Keratinocyte (primary cell): ENCODE measurements around the gene DDX47. TPM values are rescaled to one million over a fixed set of nuclear protein-coding genes. Genes with fewer than 3 reads are reported as not detected.

Experiments
- DNase-seq: peaks from one replicate; pipeline ENCODE4 v3.0.0-alpha.2; 2011; ENCODE audit warnings: low read depth, missing footprints, low spot score
- FAIRE-seq: peaks from 2 replicates; lab custom pipeline; 2011; peaks lifted over from hg19 to GRCh38; lab: Jason Lieb, UNC
- H2AFZ ChIP-seq: 2 replicates; pipeline ENCODE4 v1.6.0; 2012; ENCODE audit warnings: low read length, control low read depth, inconsistent platforms; ENCODE audit not compliant: control insufficient read depth
- H3K27ac ChIP-seq: 2 replicates; pipeline ENCODE4 v1.5.1; 2011; ENCODE audit warnings: low read length; ENCODE audit not compliant: control insufficient read depth, insufficient read depth
- H3K27me3 ChIP-seq: 3 replicates; pipeline ENCODE4 v1.6.0; 2011; ENCODE audit warnings: low read length; ENCODE audit not compliant: control insufficient read depth, insufficient read depth; ENCODE audit errors: extremely low read depth
- H3K36me3 ChIP-seq, 2 experiments: 2 replicates in 1 of 2; 3 replicates in 1 of 2; pipeline ENCODE4 v1.5.1; 2011; ENCODE audit warnings: low read length in 2 of 2, mild to moderate bottlenecking in 1 of 2; ENCODE audit not compliant: control insufficient read depth in 2 of 2, insufficient read depth in 2 of 2; ENCODE audit errors: extremely low read depth in 1 of 2
- H3K4me1 ChIP-seq: 3 replicates; pipeline ENCODE4 v1.5.1; 2011; ENCODE audit warnings: low read length; ENCODE audit not compliant: control insufficient read depth, insufficient read depth; ENCODE audit errors: extremely low read depth
- H3K4me2 ChIP-seq: 3 replicates; pipeline ENCODE4 v1.6.0; 2011; ENCODE audit warnings: low read depth, low read length; ENCODE audit not compliant: control insufficient read depth, insufficient read depth; ENCODE audit errors: extremely low read depth
- H3K4me3 ChIP-seq, 3 experiments: fragments of 200-600 bp in 1 of 3; sonication (generic) in 1 of 3; 2 replicates in 2 of 3; 3 replicates in 1 of 3; pipeline ENCODE4 v1.5.1; 2011 to 2016; ENCODE audit warnings: low read length in 3 of 3, mild to moderate bottlenecking in 3 of 3, control low read depth in 2 of 3, inconsistent platforms in 1 of 3, low read depth in 1 of 3, mixed read lengths in 1 of 3, mixed run types in 1 of 3, moderate library complexity in 1 of 3; ENCODE audit not compliant: control insufficient read depth in 2 of 3, insufficient read depth in 2 of 3; ENCODE audit errors: extremely low read depth in 1 of 3
- H3K79me2 ChIP-seq: 2 replicates; pipeline ENCODE4 v1.6.0; 2012; ENCODE audit warnings: low read length; ENCODE audit not compliant: control insufficient read depth, insufficient read depth
- H3K9ac ChIP-seq: 3 replicates; pipeline ENCODE4 v1.6.0; 2011; ENCODE audit warnings: low read length; ENCODE audit not compliant: control insufficient read depth, insufficient read depth; ENCODE audit errors: extremely low read depth
- H3K9me1 ChIP-seq: 3 replicates; pipeline ENCODE4 v1.6.0; 2011; ENCODE audit warnings: low read length; ENCODE audit not compliant: control insufficient read depth, insufficient read depth; ENCODE audit errors: extremely low read depth
- H3K9me3 ChIP-seq: 2 replicates; pipeline ENCODE4 v1.5.1; 2012; ENCODE audit warnings: low read depth, low read length; ENCODE audit not compliant: control insufficient read depth
- H4K20me1 ChIP-seq: 3 replicates; pipeline ENCODE4 v1.6.0; 2011; ENCODE audit warnings: low read length; ENCODE audit not compliant: control insufficient read depth, insufficient read depth; ENCODE audit errors: extremely low read depth
- EZH2 ChIP-seq: IDR thresholded peaks from one replicate; pipeline ENCODE4 v1.6.1; 2012; ENCODE audit warnings: inconsistent platforms, mild to moderate bottlenecking, low read length, moderate library complexity
- dilution Hi-C: fragments of 300-500 bp; cut with MboI; formaldehyde crosslinking; loops from one replicate; pipeline ENCODE4 v1.7.0; 2020; ENCODE audit warnings: low sequenced_read_pairs; ENCODE audit not compliant: extremely low pct_ligation_motif_present
- polyA plus RNA-seq, 5 experiments: library from polyadenylated mRNA; depleted of rRNA in 3 of 5; stranded (reverse) in 3 of 5; stranded (forward) in 1 of 5; unstranded in 1 of 5; fragments of >200 nt; gene quantifications; 1 replicate in 1 of 5; 2 replicates in 3 of 5; 3 replicates in 1 of 5; pipeline versions ENCODE4 v1.2.1 to v1.2.3, GENCODE V29; 2011 to 2012; ENCODE audit warnings: missing spikeins in 2 of 5, low read depth in 1 of 5, low replicate concordance in 1 of 5
- TF ChIP-seq, protein P1 (sequence below), 3 experiments: IDR thresholded peaks in 1 of 3; conservative IDR thresholded peaks in 1 of 3; optimal IDR thresholded peaks in 1 of 3; 2 replicates in 2 of 3; 3 replicates in 1 of 3; pipeline versions ENCODE3 to v1.5.1; 2011; ENCODE audit warnings: low read length in 3 of 3, mild to moderate bottlenecking in 3 of 3, moderate library complexity in 2 of 3, control low read depth in 1 of 3, inconsistent platforms in 1 of 3; ENCODE audit not compliant: insufficient read depth in 2 of 3; ENCODE audit errors: extremely low read depth in 1 of 3

Gene DDX47
- polyA plus RNA-seq, 1 donor (not counting 4 experiments of a cell fraction or from before 2014, with no cell fraction given), result 90.2 TPM

DNA sequence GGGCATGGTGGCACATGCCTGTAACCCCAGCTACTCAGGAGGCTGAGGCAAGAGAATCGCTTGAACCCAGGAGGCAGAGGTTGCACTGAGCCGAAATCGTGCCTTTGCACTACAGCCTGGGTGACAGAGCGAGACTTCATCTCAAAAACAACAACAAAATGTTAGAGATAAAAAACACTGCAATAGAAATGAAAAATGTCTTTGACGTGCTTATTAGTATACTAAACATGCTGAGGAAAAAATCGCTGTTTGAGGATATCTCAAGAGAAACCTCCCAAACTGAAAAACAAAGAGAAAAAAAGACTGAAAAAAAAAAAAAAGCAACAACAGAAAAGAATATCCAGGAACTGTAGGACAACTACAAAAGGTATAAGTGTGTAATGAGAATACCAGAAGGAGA, 42.9 kb upstream of the DDX47 start:
- dilution Hi-C loops, result no loop called here
- no peak overlapping the region for H3K27ac ChIP-seq
- no peaks in the 10 kb centered on the region for H3K9me3 ChIP-seq
- H3K36me3 ChIP-seq, result no peaks in the 10 kb centered on the region
- H3K9ac ChIP-seq, result no peak overlapping the region
- DNase-seq (no peak), FAIRE-seq (no peak)
- H4K20me1 ChIP-seq, result no peaks in the 10 kb centered on the region
- no peak overlapping the region for H3K4me2 ChIP-seq
- no peak overlapping the region for H2AFZ ChIP-seq
- H3K9me1 ChIP-seq, result no peaks in the 10 kb centered on the region
- H3K27me3 ChIP-seq, result no peaks in the 10 kb centered on the region
- no peak for TF ChIP-seq EZH2
- TF ChIP-seq, protein P1, sequence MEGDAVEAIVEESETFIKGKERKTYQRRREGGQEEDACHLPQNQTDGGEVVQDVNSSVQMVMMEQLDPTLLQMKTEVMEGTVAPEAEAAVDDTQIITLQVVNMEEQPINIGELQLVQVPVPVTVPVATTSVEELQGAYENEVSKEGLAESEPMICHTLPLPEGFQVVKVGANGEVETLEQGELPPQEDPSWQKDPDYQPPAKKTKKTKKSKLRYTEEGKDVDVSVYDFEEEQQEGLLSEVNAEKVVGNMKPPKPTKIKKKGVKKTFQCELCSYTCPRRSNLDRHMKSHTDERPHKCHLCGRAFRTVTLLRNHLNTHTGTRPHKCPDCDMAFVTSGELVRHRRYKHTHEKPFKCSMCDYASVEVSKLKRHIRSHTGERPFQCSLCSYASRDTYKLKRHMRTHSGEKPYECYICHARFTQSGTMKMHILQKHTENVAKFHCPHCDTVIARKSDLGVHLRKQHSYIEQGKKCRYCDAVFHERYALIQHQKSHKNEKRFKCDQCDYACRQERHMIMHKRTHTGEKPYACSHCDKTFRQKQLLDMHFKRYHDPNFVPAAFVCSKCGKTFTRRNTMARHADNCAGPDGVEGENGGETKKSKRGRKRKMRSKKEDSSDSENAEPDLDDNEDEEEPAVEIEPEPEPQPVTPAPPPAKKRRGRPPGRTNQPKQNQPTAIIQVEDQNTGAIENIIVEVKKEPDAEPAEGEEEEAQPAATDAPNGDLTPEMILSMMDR (optimal IDR thresholded peaks at IDR 0.05 in 1 of 3, IDR thresholded peaks at IDR 0.05 in 1 of 3, conservative IDR thresholded peaks at IDR 0.05 in 1 of 3; ENCODE audit: extremely low read depth in 1 of 3, insufficient read depth in 2 of 3, low read length in 3 of 3), result no peak
- H3K4me3 ChIP-seq, result no peak overlapping the region
- H3K79me2 ChIP-seq, result no peaks in the 10 kb centered on the region
- no peaks in the 10 kb centered on the region for H3K4me1 ChIP-seq

DNA sequence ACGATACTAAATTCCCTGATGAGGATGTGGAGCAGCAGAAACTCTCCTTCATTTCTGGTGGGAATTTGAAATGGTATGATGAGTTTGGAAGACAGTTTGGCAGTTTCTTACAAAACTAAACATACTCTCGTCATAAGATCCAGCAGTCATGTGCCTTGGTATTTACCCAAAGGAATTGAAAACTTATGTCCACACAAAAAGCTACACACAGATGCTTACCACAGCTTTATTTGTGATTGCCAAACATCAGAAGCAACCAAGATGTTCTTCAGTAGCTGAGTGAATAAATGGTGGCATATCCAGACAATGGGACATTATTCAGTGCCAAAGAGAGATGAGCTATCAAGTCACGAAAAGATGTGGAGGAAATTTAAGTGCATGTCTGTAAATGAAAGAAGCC, 38.4 kb upstream of the DDX47 start:
- TF ChIP-seq, protein P1 (optimal IDR thresholded peaks at IDR 0.05 in 1 of 3, IDR thresholded peaks at IDR 0.05 in 1 of 3, conservative IDR thresholded peaks at IDR 0.05 in 1 of 3; ENCODE audit: extremely low read depth in 1 of 3, insufficient read depth in 2 of 3, low read length in 3 of 3), result no peak
- no peak for TF ChIP-seq EZH2
- dilution Hi-C loops, result no loop called here
- H3K36me3 ChIP-seq, result no peaks in the 10 kb centered on the region
- no peaks in the 10 kb centered on the region for H4K20me1 ChIP-seq
- H3K4me1 ChIP-seq, result peaks cover 21% of the 10 kb centered on the region
- H2AFZ ChIP-seq, result no peak overlapping the region
- H3K9me1 ChIP-seq, result no peaks in the 10 kb centered on the region
- H3K79me2 ChIP-seq, result no peaks in the 10 kb centered on the region
- no peak overlapping the region for H3K4me3 ChIP-seq
- DNase-seq, result no peak
- FAIRE-seq, result no peak
- H3K9ac ChIP-seq, result no peak overlapping the region
- H3K27me3 ChIP-seq, result no peaks in the 10 kb centered on the region
- no peak overlapping the region for H3K4me2 ChIP-seq
- H3K27ac ChIP-seq, result no peak overlapping the region
- no peaks in the 10 kb centered on the region for H3K9me3 ChIP-seq
